ENCODE results near the gene KIF25.

The KIF25 gene

DNA sequence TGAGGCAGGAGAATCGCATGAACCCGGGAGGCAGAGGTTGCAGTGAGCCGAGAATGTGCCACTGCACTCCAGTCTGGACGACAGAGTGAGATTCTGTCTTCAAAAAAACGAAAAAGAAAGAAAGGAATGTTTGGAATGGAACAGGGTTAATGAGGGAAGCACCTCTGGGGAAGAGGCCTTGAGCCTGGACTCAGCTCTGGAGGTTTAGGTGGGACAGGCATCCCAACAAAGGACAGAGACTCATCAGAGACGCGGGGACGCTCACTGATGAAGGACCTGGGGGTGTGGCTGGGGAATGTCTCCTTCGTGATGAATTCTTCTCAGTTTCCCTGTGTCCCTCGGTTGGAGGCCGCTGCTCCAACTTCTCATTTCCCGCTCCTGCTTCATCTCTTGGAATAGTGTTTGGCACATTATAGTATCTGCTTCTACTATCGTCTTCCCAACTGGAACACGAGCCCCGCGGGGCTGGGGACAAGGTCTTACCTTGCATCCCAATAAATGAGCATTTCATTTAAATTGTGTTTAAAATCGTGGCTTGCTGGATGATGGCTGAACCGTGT, 27.6 kb downstream of the KIF25 start:
- Histone ChIP-seq H3K4me1 (ENCODE audit: control extremely low read depth in 1 of 4, control insufficient read depth in 4 of 4, insufficient read depth in 4 of 4, low read length in 3 of 4) (peaks cover 0 to 3% (median 0%) of the 10 kb centered on the region in 4 experiments), H3K27me3 (replicated peaks in 2 of 5; ENCODE audit: control insufficient read depth in 4 of 5, insufficient read depth in 5 of 5, low read length in 4 of 5) (peaks cover 0 to 11% (median 0%) of the 10 kb centered on the region in 5 experiments), H3K9me3 (ENCODE audit: control extremely low read depth in 1 of 5, control insufficient read depth in 4 of 5, insufficient read depth in 2 of 5, low read depth in 1 of 5, low read length in 4 of 5) (peaks cover 0 to 1% (median 0%) of the 10 kb centered on the region in 5 experiments), H3K4me3 (ENCODE audit: control insufficient read depth in 1 of 7, extremely low read depth in 1 of 7, insufficient read depth in 4 of 7, low read depth in 2 of 7, low read length in 6 of 7) (no peak overlapping the region), H3K27ac (ENCODE audit: insufficient read depth in 1 of 2, low read depth in 1 of 2, low read length in 2 of 2, poor library complexity in 1 of 2, severe bottlenecking in 2 of 2) (no peak overlapping the region), H3K36me3 (ENCODE audit: control insufficient read depth in 4 of 4, insufficient read depth in 4 of 4, low read length in 3 of 4) (no peaks in the 10 kb centered on the region)
- DNase-seq = no peak
- 96% methylated on average over 14 of the region's 18 CpGs for WGBS (ENCODE audit: insufficient coverage)
- POLR2A ChIA-PET = no interaction called here
- CTCF ChIA-PET = no interaction called here

GRCh38 chr6:168025831-168026710, 28.6 kb downstream of the KIF25 start:
- peaks cover 0 to 9% (median 0%) of the 10 kb centered on the region in 5 experiments for H3K27me3 ChIP-seq (replicated peaks in 2 of 5; ENCODE audit: control insufficient read depth in 4 of 5, insufficient read depth in 5 of 5, low read length in 4 of 5)
- ChIA-PET POLR2A (no interaction called here), CTCF (no interaction called here)
- DNase-seq = no peak
- no peak overlapping the region for H3K27ac ChIP-seq (ENCODE audit: insufficient read depth in 1 of 2, low read depth in 1 of 2, low read length in 2 of 2, poor library complexity in 1 of 2, severe bottlenecking in 2 of 2)
- 94% methylated on average over 18 of the region's 20 CpGs for WGBS (ENCODE audit: insufficient coverage)
- H3K9me3 ChIP-seq (ENCODE audit: control extremely low read depth in 1 of 5, control insufficient read depth in 4 of 5, insufficient read depth in 2 of 5, low read depth in 1 of 5, low read length in 4 of 5) = peaks cover 0 to 1% (median 0%) of the 10 kb centered on the region in 5 experiments
- peaks cover 0 to 10% (median 0%) of the 10 kb centered on the region in 4 experiments for H3K4me1 ChIP-seq (ENCODE audit: control extremely low read depth in 1 of 4, control insufficient read depth in 4 of 4, insufficient read depth in 4 of 4, low read length in 3 of 4)
- H3K36me3 ChIP-seq (ENCODE audit: control insufficient read depth in 4 of 4, insufficient read depth in 4 of 4, low read length in 3 of 4) = no peaks in the 10 kb centered on the region
- no peak overlapping the region for H3K4me3 ChIP-seq (ENCODE audit: control insufficient read depth in 1 of 7, extremely low read depth in 1 of 7, insufficient read depth in 4 of 7, low read depth in 2 of 7, low read length in 6 of 7)

DNA sequence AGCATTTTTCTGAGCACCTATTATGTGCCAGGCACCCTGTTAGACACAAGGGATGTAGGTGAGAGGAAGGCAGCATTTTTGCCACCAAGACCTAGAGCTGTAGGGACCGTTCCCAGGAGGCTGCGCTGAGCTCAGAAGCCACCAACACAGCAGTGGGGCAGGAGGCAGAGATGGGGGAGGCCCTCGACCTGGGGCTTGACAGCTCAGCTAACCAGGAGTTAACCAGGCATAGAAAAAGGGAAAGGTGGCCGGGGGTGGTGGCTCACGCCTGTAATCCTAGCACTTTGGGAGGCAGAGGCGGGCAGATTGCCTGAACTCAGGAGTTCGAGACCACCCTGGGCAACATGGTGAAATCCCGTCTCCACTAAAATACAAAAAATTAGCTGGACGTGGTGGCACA, 29.5 kb downstream of the KIF25 start:
- peaks cover 0 to 18% (median 0%) of the 10 kb centered on the region in 4 experiments for H3K4me1 ChIP-seq (ENCODE audit: control extremely low read depth in 1 of 4, control insufficient read depth in 4 of 4, insufficient read depth in 4 of 4, low read length in 3 of 4)
- H3K9me3 ChIP-seq (ENCODE audit: control extremely low read depth in 1 of 5, control insufficient read depth in 4 of 5, insufficient read depth in 2 of 5, low read depth in 1 of 5, low read length in 4 of 5) = peaks cover 0 to 6% (median 0%) of the 10 kb centered on the region in 5 experiments
- CTCF ChIA-PET = no interaction called here
- no peak for DNase-seq
- peaks cover 0 to 8% (median 0%) of the 10 kb centered on the region in 5 experiments for H3K27me3 ChIP-seq (replicated peaks in 2 of 5; ENCODE audit: control insufficient read depth in 4 of 5, insufficient read depth in 5 of 5, low read length in 4 of 5)
- no peaks in the 10 kb centered on the region for H3K36me3 ChIP-seq (ENCODE audit: control insufficient read depth in 4 of 4, insufficient read depth in 4 of 4, low read length in 3 of 4)
- H3K27ac ChIP-seq (ENCODE audit: insufficient read depth in 1 of 2, low read depth in 1 of 2, low read length in 2 of 2, poor library complexity in 1 of 2, severe bottlenecking in 2 of 2) = no peak overlapping the region
- POLR2A ChIA-PET = no interaction called here
- no peak overlapping the region for H3K4me3 ChIP-seq (ENCODE audit: control insufficient read depth in 1 of 7, extremely low read depth in 1 of 7, insufficient read depth in 4 of 7, low read depth in 2 of 7, low read length in 6 of 7)
- 96% methylated on average over 5 of the region's 9 CpGs for WGBS (ENCODE audit: insufficient coverage)

- Histone ChIP-seq H3K4me1 (ENCODE audit: control extremely low read depth in 1 of 4, control insufficient read depth in 4 of 4, insufficient read depth in 4 of 4, low read length in 3 of 4) (peaks cover 0 to 23% (median 0%) of the 10 kb centered on the region in 4 experiments), H3K36me3 (ENCODE audit: control insufficient read depth in 4 of 4, insufficient read depth in 4 of 4, low read length in 3 of 4) (no peaks in the 10 kb centered on the region), H3K27me3 (replicated peaks in 2 of 5; ENCODE audit: control insufficient read depth in 4 of 5, insufficient read depth in 5 of 5, low read length in 4 of 5) (peaks cover 0 to 14% (median under 1%) of the 10 kb centered on the region in 5 experiments), H3K27ac (ENCODE audit: insufficient read depth in 1 of 2, low read depth in 1 of 2, low read length in 2 of 2, poor library complexity in 1 of 2, severe bottlenecking in 2 of 2) (no peak overlapping the region), H3K9me3 (ENCODE audit: control extremely low read depth in 1 of 5, control insufficient read depth in 4 of 5, insufficient read depth in 2 of 5, low read depth in 1 of 5, low read length in 4 of 5) (peaks cover 0 to 8% (median 0%) of the 10 kb centered on the region in 5 experiments), H3K4me3 (ENCODE audit: control insufficient read depth in 1 of 7, extremely low read depth in 1 of 7, insufficient read depth in 4 of 7, low read depth in 2 of 7, low read length in 6 of 7) (no peak overlapping the region)
- CTCF ChIA-PET = no interaction called here
- DNase-seq = no peak
- 99% methylated on average over 16 of the region's 16 CpGs for WGBS (ENCODE audit: insufficient coverage)
- POLR2A ChIA-PET = no interaction called here
Observed at GRCh38 chr6:168027521-168027920, 30.1 kb downstream of the KIF25 start.

GRCh38 chr6:168028181-168028580, 30.7 kb downstream of the KIF25 start:
- ChIA-PET CTCF (no interaction called here), POLR2A (no interaction called here)
- WGBS (ENCODE audit: insufficient coverage) = 100% methylated on average over 6 of the region's 9 CpGs
- H3K9me3 ChIP-seq (ENCODE audit: control extremely low read depth in 1 of 5, control insufficient read depth in 4 of 5, insufficient read depth in 2 of 5, low read depth in 1 of 5, low read length in 4 of 5) = peaks cover 0 to 8% (median 0%) of the 10 kb centered on the region in 5 experiments
- no peak overlapping the region for H3K4me3 ChIP-seq (ENCODE audit: control insufficient read depth in 1 of 7, extremely low read depth in 1 of 7, insufficient read depth in 4 of 7, low read depth in 2 of 7, low read length in 6 of 7)
- no peak for DNase-seq
- H3K27ac ChIP-seq (ENCODE audit: insufficient read depth in 1 of 2, low read depth in 1 of 2, low read length in 2 of 2, poor library complexity in 1 of 2, severe bottlenecking in 2 of 2) = no peak overlapping the region
- H3K27me3 ChIP-seq (replicated peaks in 2 of 5; ENCODE audit: control insufficient read depth in 4 of 5, insufficient read depth in 5 of 5, low read length in 4 of 5) = peaks cover 0 to 20% (median 3%) of the 10 kb centered on the region in 5 experiments
- no peaks in the 10 kb centered on the region for H3K36me3 ChIP-seq (ENCODE audit: control insufficient read depth in 4 of 4, insufficient read depth in 4 of 4, low read length in 3 of 4)
- peaks cover 0 to 30% (median 0%) of the 10 kb centered on the region in 4 experiments for H3K4me1 ChIP-seq (ENCODE audit: control extremely low read depth in 1 of 4, control insufficient read depth in 4 of 4, insufficient read depth in 4 of 4, low read length in 3 of 4)

- CTCF ChIA-PET = no interaction called here
- WGBS (ENCODE audit: insufficient coverage) = 72% methylated on average over 12 of the region's 14 CpGs
Observed at GRCh38 chr6:168029459-168030217, 32.2 kb downstream of the KIF25 start.

More at GRCh38 chr6:168029459-168030217, 32.2 kb downstream of the KIF25 start:
- POLR2A ChIA-PET = no interaction called here
- H3K4me3 ChIP-seq (ENCODE audit: control insufficient read depth in 1 of 7, extremely low read depth in 1 of 7, insufficient read depth in 4 of 7, low read depth in 2 of 7, low read length in 6 of 7) = no peak overlapping the region
- no peak overlapping the region for H3K27ac ChIP-seq (ENCODE audit: insufficient read depth in 1 of 2, low read depth in 1 of 2, low read length in 2 of 2, poor library complexity in 1 of 2, severe bottlenecking in 2 of 2)
- no peaks in the 10 kb centered on the region for H3K36me3 ChIP-seq (ENCODE audit: control insufficient read depth in 4 of 4, insufficient read depth in 4 of 4, low read length in 3 of 4)
- H3K9me3 ChIP-seq (ENCODE audit: control extremely low read depth in 1 of 5, control insufficient read depth in 4 of 5, insufficient read depth in 2 of 5, low read depth in 1 of 5, low read length in 4 of 5) = peaks cover 0 to 21% (median 4%) of the 10 kb centered on the region in 5 experiments
- peaks cover 0 to 35% (median 0%) of the 10 kb centered on the region in 4 experiments for H3K4me1 ChIP-seq (ENCODE audit: control extremely low read depth in 1 of 4, control insufficient read depth in 4 of 4, insufficient read depth in 4 of 4, low read length in 3 of 4)
- no peak for DNase-seq
- H3K27me3 ChIP-seq (replicated peaks in 2 of 5; ENCODE audit: control insufficient read depth in 4 of 5, insufficient read depth in 5 of 5, low read length in 4 of 5) = peaks cover 0 to 32% (median 5%) of the 10 kb centered on the region in 5 experiments
